GM19395 (cell line): Measurements from ENCODE around the gene L1TD1.
"Not testable (repeated sequence)": the region's sequence is repeated elsewhere in the genome, so short reads cannot be mapped to it uniquely, and the experiment has no call there.

Experiments used
- ATAC-seq: cut with Tn5 transposase; IDR thresholded peaks from one replicate; pipeline ENCODE4 v1.9.1; 2021; ENCODE audit warnings: mild to moderate bottlenecking, moderate library complexity; ENCODE audit not compliant: unreplicated experiment

The L1TD1 gene

DNA sequence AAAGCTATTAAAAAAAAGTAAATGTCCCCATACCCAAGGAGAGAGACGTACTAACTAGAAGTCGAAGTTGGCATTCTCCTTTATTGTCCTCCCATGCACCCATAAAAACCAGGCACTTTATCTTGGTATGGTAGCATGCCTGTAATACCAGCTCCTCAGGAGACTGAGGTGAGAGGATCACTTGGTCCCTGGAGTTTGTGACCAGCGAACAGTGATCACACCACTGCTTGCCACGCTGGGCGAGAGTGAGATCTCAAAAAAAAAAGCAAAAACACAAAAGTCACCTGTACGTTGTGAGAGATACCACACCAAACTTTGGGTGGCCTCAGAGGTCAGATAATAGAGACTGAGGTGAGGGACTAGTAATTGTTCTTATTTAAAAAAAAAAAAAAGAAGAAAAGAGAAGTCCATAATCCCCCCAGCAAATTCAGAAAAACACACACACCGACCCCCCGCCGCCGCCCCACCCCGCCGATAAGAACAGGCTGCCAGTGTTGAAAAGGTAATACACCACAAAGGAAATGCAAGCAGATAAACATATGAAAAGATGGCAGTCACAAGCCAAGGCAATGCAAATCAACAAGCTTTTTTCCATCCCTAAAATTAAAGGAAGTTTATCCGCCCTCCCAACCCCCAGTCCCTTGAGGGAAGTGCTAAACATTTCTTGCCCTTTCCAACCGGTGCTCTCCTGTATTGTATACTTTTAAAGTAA lies 3.6 kb downstream of the L1TD1 start:
- no peak for ATAC-seq

DNA sequence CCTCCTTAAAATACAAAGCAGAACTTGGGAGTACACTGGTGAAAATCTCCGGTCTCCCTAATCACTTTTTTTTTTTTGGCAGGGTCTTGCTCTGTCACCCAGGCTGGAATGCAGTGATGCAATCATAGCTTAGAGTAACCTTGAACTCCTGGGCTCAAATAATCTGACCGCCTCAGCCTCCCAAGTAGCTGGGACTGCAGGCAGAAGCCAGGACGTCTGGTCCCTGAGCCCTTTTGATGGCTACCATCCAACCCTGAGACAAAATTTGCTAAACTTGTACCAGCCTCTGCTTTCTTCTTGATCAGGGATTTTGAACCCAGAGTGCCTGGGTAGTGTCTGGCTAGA lies 4.1 kb downstream of the L1TD1 start:
- ATAC-seq, result no peak

DNA sequence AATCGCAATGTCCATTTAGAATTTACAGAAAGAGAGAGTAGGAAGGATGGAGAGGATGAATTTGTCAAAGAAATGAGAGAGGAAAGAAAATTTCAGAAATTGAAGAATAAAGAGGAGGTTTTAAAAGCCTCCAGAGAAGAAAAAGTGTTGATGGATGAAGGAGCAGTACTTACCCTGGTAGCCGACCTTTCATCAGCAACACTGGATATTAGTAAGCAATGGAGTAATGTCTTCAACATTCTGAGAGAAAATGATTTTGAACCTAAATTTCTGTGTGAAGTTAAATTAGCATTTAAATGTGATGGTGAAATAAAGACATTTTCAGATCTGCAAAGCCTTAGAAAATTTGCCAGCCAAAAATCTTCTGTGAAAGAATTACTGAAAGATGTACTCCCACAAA lies 12.5 kb downstream of the L1TD1 start:
- no peak for ATAC-seq

GRCh38 chr1:62208087-62208486 lies 13.4 kb downstream of the L1TD1 start:
- ATAC-seq, result no peak

DNA sequence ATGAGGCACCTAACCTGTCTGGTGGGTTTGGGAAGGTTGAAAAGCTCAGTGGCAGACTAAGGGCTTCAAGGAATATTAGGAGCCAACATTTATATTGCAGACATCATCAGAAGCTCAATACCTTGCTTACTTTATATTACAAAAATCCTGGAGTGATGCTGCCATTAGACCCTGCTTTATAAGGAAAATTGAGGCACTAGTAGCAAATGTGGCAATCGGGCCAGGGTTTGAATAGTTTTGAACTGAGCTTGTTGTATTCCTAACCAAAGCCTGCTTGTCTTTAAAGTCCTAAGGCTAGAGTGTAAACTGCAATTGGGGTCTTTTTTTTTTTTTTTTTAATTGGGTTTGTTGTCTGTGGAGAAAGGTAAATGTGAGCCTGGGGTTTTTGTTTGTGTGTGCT lies 14.3 kb downstream of the L1TD1 start:
- no peak for ATAC-seq

- no peak for ATAC-seq
Measured at GRCh38 chr1:62209931-62210595, 15.4 kb downstream of the L1TD1 start.

GRCh38 chr1:62210960-62211359 lies 16.3 kb downstream of the L1TD1 start:
- no peak for ATAC-seq

GRCh38 chr1:62212411-62212810 lies 17.8 kb downstream of the L1TD1 start:
- no peak for ATAC-seq

- ATAC-seq, result no peak
Measured at GRCh38 chr1:62213075-62213914, 18.6 kb downstream of the L1TD1 start.

DNA sequence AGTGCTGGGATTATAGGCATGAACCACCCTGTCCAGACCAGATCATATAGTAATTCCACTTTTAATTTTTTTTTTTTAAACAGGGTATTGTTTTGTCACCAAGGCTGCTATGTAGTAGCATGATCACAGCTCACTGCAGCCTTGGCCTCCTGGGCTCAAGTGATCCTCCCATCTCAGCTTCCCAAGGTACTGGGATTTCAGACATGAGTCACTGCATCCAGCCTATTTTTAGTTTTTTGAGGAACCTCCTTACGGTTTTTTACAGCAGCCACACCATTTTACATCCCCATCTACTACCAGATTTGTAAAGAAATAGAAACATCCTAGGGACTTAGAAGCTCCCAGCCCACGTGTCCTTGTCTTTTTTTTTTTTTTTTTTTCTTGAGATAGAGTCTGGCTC lies 24.0 kb downstream of the L1TD1 start:
- no peak for ATAC-seq

GRCh38 chr1:62220456-62220855 lies 25.8 kb downstream of the L1TD1 start:
- ATAC-seq, result not testable (repeated sequence)

DNA sequence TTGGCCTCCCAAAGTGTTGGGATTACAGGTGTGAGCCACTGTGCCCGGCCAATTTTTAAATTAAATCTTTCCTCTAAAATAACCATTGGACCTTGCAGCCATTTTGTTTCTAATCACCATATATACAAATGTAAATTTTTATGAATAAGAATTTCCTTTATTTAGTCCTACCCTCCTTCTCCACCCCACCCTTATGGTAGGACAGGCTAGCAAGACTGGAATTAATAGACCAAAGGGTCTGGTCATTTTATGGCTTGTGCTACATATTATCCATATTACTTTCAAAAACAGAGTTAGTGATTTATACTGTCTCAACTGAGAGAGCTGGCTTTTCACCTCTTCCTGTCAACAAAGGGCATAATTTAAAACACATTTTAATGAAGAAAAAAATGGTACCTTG lies 26.5 kb downstream of the L1TD1 start:
- ATAC-seq, result no peak

- no peak for ATAC-seq
Measured at GRCh38 chr1:62222321-62222720, 27.7 kb downstream of the L1TD1 start.

DNA sequence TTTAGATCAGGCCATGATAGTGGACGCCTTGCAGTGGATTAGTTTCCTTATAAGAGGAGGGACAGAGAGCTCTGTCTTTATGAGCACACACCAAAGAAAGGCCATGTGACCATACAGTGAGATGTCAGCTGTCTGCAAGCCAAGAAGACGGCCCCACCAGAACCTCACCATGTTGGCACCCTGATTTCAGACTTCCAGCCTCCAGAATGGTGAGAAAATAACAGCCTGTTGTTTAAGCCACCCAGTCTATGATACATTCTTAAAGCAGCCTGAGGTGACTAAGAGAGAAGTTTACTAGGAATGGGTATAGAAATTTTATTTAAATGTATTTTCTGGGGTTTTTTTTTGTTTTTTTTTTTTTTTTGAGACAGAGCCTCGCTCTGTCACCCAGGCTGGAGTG lies 29.5 kb downstream of the L1TD1 start:
- ATAC-seq, result no peak

DNA sequence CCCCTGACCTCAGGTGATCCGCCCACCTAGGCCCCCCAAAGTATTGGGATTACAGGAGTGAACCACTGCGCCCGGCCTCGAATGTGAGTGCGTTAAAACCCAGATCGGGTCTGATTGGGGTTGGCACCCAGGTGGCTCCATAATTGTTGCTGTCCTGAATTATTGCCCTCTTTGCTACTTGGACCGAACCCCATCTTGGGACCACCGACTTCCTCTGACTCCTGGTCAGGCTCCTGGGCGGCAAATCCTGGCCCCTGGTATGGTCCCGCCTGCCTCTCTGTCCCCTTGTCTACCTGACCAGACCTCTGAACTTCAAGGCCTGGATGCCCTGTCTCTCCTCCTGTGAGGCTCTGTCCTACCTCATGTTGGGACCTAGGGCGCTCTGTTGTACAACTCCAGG lies 32.8 kb downstream of the L1TD1 start:
- ATAC-seq, result no peak

GRCh38 chr1:62228136-62228882 lies 33.7 kb downstream of the L1TD1 start:
- no peak for ATAC-seq

DNA sequence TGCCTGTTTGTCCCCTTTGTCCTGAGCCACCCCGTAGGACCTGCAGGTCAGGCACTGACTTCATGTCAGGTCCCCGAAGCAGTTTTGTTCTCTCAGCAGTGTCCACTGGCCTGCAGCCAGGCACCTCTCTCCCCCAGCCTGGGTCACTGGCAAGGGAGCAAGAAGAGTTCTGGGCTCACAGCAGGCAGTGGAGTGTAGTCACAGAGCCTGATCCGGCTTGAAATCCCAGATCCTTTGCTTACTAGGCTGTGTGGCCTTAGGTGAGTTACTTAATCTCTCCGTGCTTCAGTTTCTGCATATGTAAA lies 34.2 kb downstream of the L1TD1 start:
- ATAC-seq, result no peak

GRCh38 chr1:62229468-62229867 lies 34.8 kb downstream of the L1TD1 start:
- no peak for ATAC-seq

DNA sequence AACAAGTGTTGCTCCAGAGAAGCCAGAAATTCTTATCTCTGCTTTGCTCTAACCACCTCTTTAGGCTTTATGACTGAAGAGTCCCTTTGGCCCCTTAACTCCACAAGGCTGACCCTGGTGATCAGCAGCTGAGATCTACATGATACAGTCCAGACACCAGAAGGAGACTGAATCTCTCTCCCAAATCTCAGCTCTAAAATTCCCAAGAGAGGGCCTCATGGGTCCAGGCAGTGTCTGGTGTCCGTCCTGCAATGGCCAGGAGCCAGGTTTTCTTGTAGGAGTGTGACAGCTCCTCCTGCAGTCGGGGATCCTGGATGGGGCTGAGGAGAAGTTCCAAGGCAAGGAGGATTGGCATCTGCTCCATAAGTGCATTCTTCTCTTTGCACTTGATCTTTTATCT lies 35.3 kb downstream of the L1TD1 start:
- no peak for ATAC-seq

DNA sequence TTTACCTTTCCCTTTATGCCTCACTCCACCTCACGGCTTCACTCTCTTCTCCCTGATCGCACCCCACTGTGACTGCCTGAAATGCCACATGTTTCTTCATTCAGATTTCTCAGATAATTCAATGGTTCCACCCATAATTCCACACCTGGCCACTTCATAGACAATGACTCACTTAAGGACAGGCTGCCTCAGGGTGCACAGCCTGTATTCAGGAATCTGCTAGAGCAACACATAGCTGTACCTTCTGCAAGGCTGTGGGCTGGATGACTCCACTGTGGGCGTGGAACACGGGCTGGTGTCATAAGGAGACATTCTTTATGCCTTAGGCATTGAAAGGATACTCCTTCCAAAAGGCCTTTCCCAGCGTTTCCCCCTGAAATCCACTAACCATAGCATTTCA lies 36.1 kb downstream of the L1TD1 start:
- ATAC-seq, result no peak

GRCh38 chr1:62232871-62233278 lies 38.2 kb downstream of the L1TD1 start:
- ATAC-seq, result no peak
